ENCODE measurements around the gene NTF4.
"Not testable (repeated sequence)": the region's sequence is repeated elsewhere in the genome, so short reads cannot be mapped to it uniquely, and the experiment has no call there.

NTF4 gene

GRCh38 chr19:49056101-49056901, 8.3 kb downstream of the NTF4 start:
- no peak for DNase-seq

- not testable (repeated sequence) for DNase-seq
Observed at GRCh38 chr19:49050376-49051033, 14.1 kb downstream of the NTF4 start.

GRCh38 chr19:49049834-49050233, 14.8 kb downstream of the NTF4 start:
- not testable (repeated sequence) for DNase-seq

GRCh38 chr19:49049011-49049410, 15.6 kb downstream of the NTF4 start, which contains the start of gene CGB8:
TSS of gene CGB8 (minus strand) at chr19:49049111. CDS start at chr19:49048739, 372 bp downstream.
- DNase-seq: not testable (repeated sequence)

- DNase-seq: not testable (repeated sequence)
Observed at GRCh38 chr19:49043548-49043947, 21.1 kb downstream of the NTF4 start, which contains the start of gene CGB5. TSS of gene CGB5 (plus strand) at chr19:49043848. CDS start at chr19:49044210, 362 bp downstream.

GRCh38 chr19:49042666-49043065, 22.0 kb downstream of the NTF4 start:
- DNase-seq: not testable (repeated sequence)

- no peak for DNase-seq
Observed at GRCh38 chr19:49042177-49042576, 22.4 kb downstream of the NTF4 start.

- DNase-seq: not testable (repeated sequence)
Observed at GRCh38 chr19:49039736-49040135, 24.9 kb downstream of the NTF4 start.

- DNase-seq: not testable (repeated sequence)
Observed at GRCh38 chr19:49038557-49039276, 25.9 kb downstream of the NTF4 start.

GRCh38 chr19:49038111-49038510, 26.5 kb downstream of the NTF4 start:
- DNase-seq: not testable (repeated sequence)

GRCh38 chr19:49036815-49037214, 27.8 kb downstream of the NTF4 start, which contains the start of gene CGB1:
TSS of gene CGB1 (minus strand) at chr19:49036895. CDS start at chr19:49036711, 184 bp downstream.
- DNase-seq: not testable (repeated sequence)

GRCh38 chr19:49031642-49032301, 32.8 kb downstream of the NTF4 start, which contains the start of gene CGB2:
TSS of gene CGB2 (plus strand) at chr19:49031890. CDS start at chr19:49032096, 206 bp downstream.
- DNase-seq: not testable (repeated sequence)

- not testable (repeated sequence) for DNase-seq
Observed at GRCh38 chr19:49030323-49030722, 34.3 kb downstream of the NTF4 start.

- not testable (repeated sequence) for DNase-seq
Observed at GRCh38 chr19:49029749-49030148, 34.9 kb downstream of the NTF4 start.

GRCh38 chr19:49028686-49029085, 35.9 kb downstream of the NTF4 start:
- not testable (repeated sequence) for DNase-seq

GRCh38 chr19:49025599-49025998, 39.0 kb downstream of the NTF4 start:
- DNase-seq: not testable (repeated sequence)

GRCh38 chr19:49025088-49025487, 39.5 kb downstream of the NTF4 start:
- DNase-seq: not testable (repeated sequence)

- not testable (repeated sequence) for DNase-seq
Observed at GRCh38 chr19:49024233-49024632, 40.4 kb downstream of the NTF4 start, which contains the start of gene CGB3. TSS of gene CGB3 (minus strand) at chr19:49024333. CDS start at chr19:49023971, 362 bp downstream.

GRCh38 chr19:49022116-49022515, 42.5 kb downstream of the NTF4 start:
- no peak for DNase-seq

GRCh38 chr19:49020931-49021895, 43.4 kb downstream of the NTF4 start:
- no peak for DNase-seq

- no peak for DNase-seq
Observed at GRCh38 chr19:49020342-49020741, 44.3 kb downstream of the NTF4 start.

All from NCI-H526 treated with DMSO at 0.1 percent for 48 hours (cell line).